HepG2 (cell line): ENCODE results near the gene MAP2K7. TPM values are rescaled to one million over a fixed set of nuclear protein-coding genes. Genes with fewer than 3 reads are reported as not detected.

ENCODE experiments used
- ATAC-seq: fragments of 200-7000 bp; cut with Tn5 transposase; 3 replicates; pipeline ENCODE4 v1.9.1; 2020; ENCODE audit warnings: mild to moderate bottlenecking, moderate library complexity
- BruUV-seq: library from RNA; stranded (reverse); fragments of 400-500 nt; replicated peaks from 2 replicates; lab custom pipeline; 2021; lab: Mats Ljungman, UMichigan
- CTCF ChIA-PET: fragments of 300-600 bp; formaldehyde crosslinking; extraction: SDS; loops from one replicate; lab custom pipeline; 2021; ENCODE audit warnings: low total read pairs, inconsistent platforms, low intra/inter-chr PET ratio; lab: Yijun Ruan, JAX
- POLR2A ChIA-PET: fragments of 350-600 bp; sonication (Branson Sonifier 250); formaldehyde crosslinking; loops from one replicate; lab custom pipeline; 2020; ENCODE audit warnings: antibody characterized with exemption, inconsistent platforms; lab: Yijun Ruan, JAX
- DNase-seq: peaks from one replicate; pipeline ENCODE4 v3.0.0-alpha.2; 2015; ENCODE audit warnings: low spot score
- FAIRE-seq: peaks from 3 replicates; lab custom pipeline; 2011; peaks lifted over from hg19 to GRCh38; lab: Jason Lieb, UNC
- H2AFZ ChIP-seq: one replicate; pipeline ENCODE4 v1.6.1; 2011; ENCODE audit warnings: low read length, inconsistent platforms
- H3K27ac ChIP-seq: fragments of 300-600 bp; 3 replicates; pipeline ENCODE4 v1.8.0; 2011; ENCODE audit warnings: mixed run types, mild to moderate bottlenecking, mixed read lengths, low read length, inconsistent platforms; ENCODE audit not compliant: insufficient read depth; ENCODE audit errors: extremely low read length
- H3K27me3 ChIP-seq, 2 experiments: fragments of 200-600 bp in 1 of 2; 2 replicates in 1 of 2; 3 replicates in 1 of 2; pipeline versions ENCODE4 v1.6.0 to v1.8.0; 2011; ENCODE audit warnings: low read length in 2 of 2, mild to moderate bottlenecking in 2 of 2, moderate library complexity in 2 of 2, inconsistent platforms in 1 of 2; ENCODE audit not compliant: insufficient read depth in 2 of 2, control insufficient read depth in 1 of 2
- H3K36me3 ChIP-seq, 2 experiments: fragments of 200-600 bp in 1 of 2; replicated peaks in 1 of 2; 2 replicates in 1 of 2; 3 replicates in 1 of 2; pipeline versions ENCODE4 v1.5.1 to v1.8.0; 2011; ENCODE audit warnings: low read length in 2 of 2, inconsistent platforms in 1 of 2; ENCODE audit not compliant: insufficient read depth in 2 of 2, control insufficient read depth in 1 of 2
- H3K4me1 ChIP-seq: 2 replicates; pipeline ENCODE4 v1.5.1; 2012; ENCODE audit warnings: low read length, inconsistent platforms; ENCODE audit not compliant: insufficient read depth
- H3K4me2 ChIP-seq: 2 replicates; pipeline ENCODE4 v1.6.0; 2011; ENCODE audit warnings: low read depth, low read length, inconsistent platforms
- H3K4me3 ChIP-seq, 3 experiments: fragments of 200-600 bp in 1 of 3; sonication (generic), shearing (Covaris generic) in 1 of 3; replicated peaks in 1 of 3; 2 replicates each; pipeline ENCODE4 v1.5.1; 2011 to 2016; ENCODE audit warnings: low read length in 3 of 3, inconsistent platforms in 2 of 3, low read depth in 2 of 3, mild to moderate bottlenecking in 2 of 3, control low read depth in 1 of 3, mixed read lengths in 1 of 3; ENCODE audit not compliant: insufficient read depth in 1 of 3
- H3K79me2 ChIP-seq: one replicate; pipeline ENCODE4 v1.6.1; 2011; ENCODE audit warnings: low read length, inconsistent platforms; ENCODE audit not compliant: insufficient read depth
- H3K9ac ChIP-seq: 2 replicates; pipeline ENCODE4 v1.6.0; 2011; ENCODE audit warnings: mild to moderate bottlenecking, low read depth, low read length, inconsistent platforms; ENCODE audit not compliant: insufficient read depth
- H3K9me3 ChIP-seq: 2 replicates; pipeline ENCODE4 v1.5.1; 2012; ENCODE audit warnings: mild to moderate bottlenecking, low read length
- H4K20me1 ChIP-seq: 2 replicates; pipeline ENCODE4 v1.6.0; 2011; ENCODE audit warnings: inconsistent platforms, mild to moderate bottlenecking, low read length, moderate library complexity; ENCODE audit not compliant: insufficient read depth
- AGO1 ChIP-seq: fragments of 200-400 bp; formaldehyde crosslinking; IDR thresholded peaks from 2 replicates; pipeline ENCODE4 v1.6.1; 2017; ENCODE audit warnings: mild to moderate bottlenecking, low read depth, low read length, moderate library complexity; ENCODE audit not compliant: poor library complexity, severe bottlenecking
- AGO2 ChIP-seq: fragments of 200-400 bp; formaldehyde crosslinking; optimal IDR thresholded peaks from 2 replicates; pipeline ENCODE3; 2017; ENCODE audit warnings: mild to moderate bottlenecking, low read depth, low read length, moderate library complexity
- FOXO4 ChIP-seq: sonication (generic); formaldehyde crosslinking; conservative IDR thresholded peaks from 2 replicates; pipeline ENCODE4 v1.8.1; 2023; ENCODE audit warnings: missing genetic modification reagents
- HNRNPL ChIP-seq: fragments of 200-400 bp; formaldehyde crosslinking; IDR thresholded peaks from 2 replicates; pipeline ENCODE4 v1.6.1; 2017; ENCODE audit warnings: mild to moderate bottlenecking, low read depth, low read length
- IRF2 ChIP-seq: IDR thresholded peaks from 2 replicates; pipeline ENCODE4 v1.6.1; 2018; ENCODE audit warnings: missing genetic modification reagents, missing compliant biosample characterization
- MEIS1 ChIP-seq: sonication (generic); formaldehyde crosslinking; IDR thresholded peaks from 2 replicates; pipeline ENCODE4 v1.9.0; 2021; ENCODE audit warnings: mild to moderate bottlenecking, missing genetic modification reagents, moderate library complexity, borderline replicate concordance
- POLR2A ChIP-seq, 2 experiments: IDR thresholded peaks; 2 replicates each; pipeline ENCODE4 v1.6.1; 2011; ENCODE audit warnings: low read depth in 2 of 2, low read length in 2 of 2, mild to moderate bottlenecking in 1 of 2, moderate library complexity in 1 of 2; ENCODE audit not compliant: insufficient read depth in 1 of 2
- POLR2G ChIP-seq: fragments of 200-400 bp; formaldehyde crosslinking; IDR thresholded peaks from 2 replicates; pipeline ENCODE4 v1.6.1; 2018; ENCODE audit warnings: mild to moderate bottlenecking, low read depth, low read length, moderate library complexity
- RBFOX2 ChIP-seq: fragments of 200-400 bp; formaldehyde crosslinking; IDR thresholded peaks from 2 replicates; pipeline ENCODE4 v1.6.1; 2017; ENCODE audit warnings: low read depth, mild to moderate bottlenecking, low read length
- RBM22 ChIP-seq: fragments of 200-400 bp; formaldehyde crosslinking; optimal IDR thresholded peaks from 2 replicates; pipeline ENCODE3; 2017; ENCODE audit warnings: mild to moderate bottlenecking, low read length, moderate library complexity
- SIN3B ChIP-seq: fragments of 150-350 bp; IDR thresholded peaks from 2 replicates; pipeline ENCODE4 v1.6.1; 2014; ENCODE audit warnings: low read length
- SOX13 ChIP-seq, 3 experiments: fragments of 450-650 bp in 1 of 3; sonication (generic) in 1 of 3; formaldehyde crosslinking in 1 of 3; IDR thresholded peaks in 2 of 3; conservative IDR thresholded peaks in 1 of 3; 2 replicates each; pipeline versions ENCODE4 v1.5.0 to v1.6.1; 2016 to 2020; ENCODE audit warnings: antibody characterized with exemption in 1 of 3, mild to moderate bottlenecking in 1 of 3, missing compliant biosample characterization in 1 of 3, missing genetic modification reagents in 1 of 3, moderate library complexity in 1 of 3
- SYNCRIP ChIP-seq: fragments of 200-400 bp; formaldehyde crosslinking; IDR thresholded peaks from 2 replicates; pipeline ENCODE4 v1.6.1; 2018; ENCODE audit warnings: mild to moderate bottlenecking, low read depth, low read length; ENCODE audit not compliant: insufficient read depth
- ZNF562 ChIP-seq: sonication (generic); formaldehyde crosslinking; IDR thresholded peaks from 2 replicates; pipeline ENCODE4 v1.8.0; 2022; ENCODE audit warnings: missing genetic modification reagents, borderline replicate concordance
- ZNF576 ChIP-seq: sonication (generic); formaldehyde crosslinking; IDR thresholded peaks from 2 replicates; pipeline ENCODE4 v1.4.0; 2020; ENCODE audit warnings: mild to moderate bottlenecking, missing genetic modification reagents
- ZNF589 ChIP-seq: sonication (generic); formaldehyde crosslinking; conservative IDR thresholded peaks from 2 replicates; pipeline ENCODE4 v1.8.0; 2022; ENCODE audit warnings: mild to moderate bottlenecking, moderate library complexity, missing genetic modification reagents
- ZNF772 ChIP-seq: sonication (generic); formaldehyde crosslinking; IDR thresholded peaks from 2 replicates; pipeline ENCODE4 v1.5.0; 2020; ENCODE audit warnings: mild to moderate bottlenecking, missing genetic modification reagents
- ZSCAN31 ChIP-seq: sonication (generic); formaldehyde crosslinking; IDR thresholded peaks from 2 replicates; pipeline ENCODE4 v1.5.0; 2020; ENCODE audit warnings: low read depth, mild to moderate bottlenecking, missing genetic modification reagents
- WGBS: methylation state at CpG from one replicate; pipeline ENCODE4 v1.1.6; 2017; ENCODE audit warnings: low lambda C conversion rate; 5-methylcytosine and 5-hydroxymethylcytosine counted together
- in situ Hi-C: cut with HindIII; loops from 2 replicates; pipeline ENCODE4 v1.10.0; 2017; ENCODE audit warnings: low pct_unique_long_range_greater_than_20kb; ENCODE audit not compliant: extremely low pct_ligation_motif_present
- intact Hi-C: fragments of 100-400 bp; cut with micrococcal nuclease; formaldehyde crosslinking; loops from one replicate; pipeline ENCODE4 v1.10.0; 2022; ENCODE audit not compliant: unreplicated experiment
- polyA plus RNA-seq, 8 experiments: library from polyadenylated mRNA; depleted of rRNA in 3 of 8; stranded (reverse) in 7 of 8; unstranded in 1 of 8; fragments of >200 nt; fragmentation: Illumina TruSeq in 4 of 8; extraction: Trizol in 4 of 8; gene quantifications; 2 replicates each; pipeline versions ENCODE4 v1.2.1 to v1.2.3, GENCODE V29; 2011 to 2016; ENCODE audit warnings: low read depth in 4 of 8, missing spikeins in 1 of 8, mixed read lengths in 1 of 8; ENCODE audit not compliant: insufficient read depth in 1 of 8
- total RNA-seq, 5 experiments: library from RNA; depleted of rRNA; stranded (reverse); fragments of >200 nt; fragmentation: Illumina TruSeq; extraction: Trizol; gene quantifications; 2 replicates each; pipeline ENCODE4 v1.2.3, GENCODE V29; 2016; ENCODE audit warnings: low read depth in 1 of 5

The MAP2K7 gene
- total and polyA plus RNA-seq, 2 of the 13 experiments (the other 11 are each of a cell fraction or from before 2014, with no cell fraction given), result 9.0 to 10.8 TPM

- Histone ChIP-seq H3K79me2 (no peaks in the 10 kb centered on the region), H3K27me3 (no peaks in the 10 kb centered on the region), H3K4me2 (no peak overlapping the region), H2AFZ (no peak overlapping the region), H3K9ac (no peak overlapping the region), H3K27ac (no peak overlapping the region), H3K9me3 (no peaks in the 10 kb centered on the region), H3K4me1 (peaks cover 31% of the 10 kb centered on the region), H3K36me3 (peaks cover 4 to 20% of the 10 kb centered on the region in 2 experiments; a peak in 3 of 5 replicates), H4K20me1 (no peaks in the 10 kb centered on the region), H3K4me3 (no peak overlapping the region)
- intact Hi-C loops, result no loop called here
- 87% methylated on average over 12 of the region's 12 CpGs for WGBS
- BruUV-seq, result no TSS peak
- DNase-seq (no peak), FAIRE-seq (no peak), ATAC-seq (no peak)
- POLR2A ChIA-PET, result interaction anchor here (1.6 kb wide), 1 partner anchor 27 kb away, joined by 4 read pairs; no protein-coding TSS in a partner anchor
- TF ChIP-seq AGO2 (peak; percentile 94), FOXO4 (CRISPR knock-in tag) (no peak), RBFOX2 (0 out of 2 replicates have a peak, but pooled peaks have one; percentile 14), AGO1 (peak; percentile 98), ZNF576 (no peak), IRF2 (CRISPR knock-in tag) (no peak)
- in situ Hi-C loops, result no loop called here
- CTCF ChIA-PET, result no interaction called here
Observed at GRCh38 chr19:7914099-7914498, 10.4 kb downstream of the MAP2K7 start.

GRCh38 chr19:7914598-7915045 is 10.9 kb downstream of the MAP2K7 start, which contains the start of gene TGFBR3L:
TSS of gene TGFBR3L (plus strand) at chr19:7914830.
- CTCF ChIA-PET, result no interaction called here
- POLR2A ChIA-PET, result interaction anchor here (1.6 kb wide), 1 partner anchor 27 kb away, joined by 4 read pairs; no protein-coding TSS in a partner anchor
- TF ChIP-seq MEIS1 (no peak), ZNF772 (CRISPR knock-in tag) (no peak), SOX13 (IDR thresholded peaks at IDR 0.05) (no peak), SOX13 (CRISPR knock-in tag; conservative IDR thresholded peaks at IDR 0.05 in 1 of 2, IDR thresholded peaks at IDR 0.05 in 1 of 2) (no peak), RBM22 (peak; percentile 39), ZSCAN31 (CRISPR knock-in tag) (no peak), ZNF562 (CRISPR knock-in tag) (no peak), POLR2A (IDR thresholded peaks at IDR 0.05; ENCODE audit: insufficient read depth in 1 of 2, low read depth in 2 of 2, low read length in 2 of 2) (peak; percentile 22 to 55; a peak in 2 of 4 replicates), ZNF589 (CRISPR knock-in tag) (no peak), SIN3B (no peak), POLR2G (peak; percentile 66), HNRNPL (0 out of 2 replicates have a peak, but pooled peaks have one; percentile 58), SYNCRIP (no peak)

More at GRCh38 chr19:7914598-7915045, 10.9 kb downstream of the MAP2K7 start, which contains the start of gene TGFBR3L:
- H2AFZ ChIP-seq, result no peak within 1 kb of the TSS
- peak within 1 kb of the TSS in 1 of 3 experiments; percentile 70; a peak in 2 of 6 replicates for H3K4me3 ChIP-seq
- no peaks in the 10 kb centered on the region for H3K79me2 ChIP-seq
- H3K27ac ChIP-seq, result no peak within 1 kb of the TSS
- H3K4me1 ChIP-seq, result peaks cover 33% of the 10 kb centered on the region
- no peak for ATAC-seq
- intact Hi-C loops (no loop called here), in situ Hi-C loops (no loop called here)
- peaks cover 4 to 20% of the 10 kb centered on the region in 2 experiments; a peak in 3 of 5 replicates for H3K36me3 ChIP-seq
- H3K9ac ChIP-seq, result peak within 1 kb of the TSS; percentile 52; the same call in 1 of the 2 replicates
- no peaks in the 10 kb centered on the region for H4K20me1 ChIP-seq
- H3K4me2 ChIP-seq, result peak within 1 kb of the TSS; percentile 89
- DNase-seq, result no peak
- no TSS peak for BruUV-seq
- no peak for FAIRE-seq
- H3K9me3 ChIP-seq, result no peaks in the 10 kb centered on the region
- no peaks in the 10 kb centered on the region; a peak in 1 of 5 replicates for H3K27me3 ChIP-seq
- 91% methylated on average over 10 of the region's 12 CpGs for whole genome bisulfite sequencing
